Activated naive CD4-positive, alpha-beta T cell treated with anti-CD3 and anti-CD28 coated beads for 36 hours (primary cell): Measurements from ENCODE around the gene CCDC169. TPM values are rescaled to one million over a fixed set of nuclear protein-coding genes. Genes with fewer than 3 reads are reported as not detected.

ENCODE experiments used
- CTCF ChIA-PET: fragments of 350-600 bp; sonication (Branson Sonifier 250); formaldehyde crosslinking; loops from one replicate; lab custom pipeline; 2021; ENCODE audit warnings: antibody characterized with exemption; lab: Charles Lee
- DNase-seq: peaks from one replicate; pipeline ENCODE4 v3.0.0-alpha.2; 2020
- H3K27ac Mint-ChIP-seq: one replicate; pipeline ENCODE4 v1.8.0; 2021; ENCODE audit warnings: mild to moderate bottlenecking, mixed read lengths
- H3K27me3 Mint-ChIP-seq: one replicate; pipeline ENCODE4 v1.8.0; 2021; ENCODE audit warnings: low read depth, mixed read lengths
- H3K36me3 Mint-ChIP-seq: one replicate; pipeline ENCODE4 v1.8.0; 2021; ENCODE audit warnings: low read depth, mixed read lengths
- H3K4me1 Mint-ChIP-seq: one replicate; pipeline ENCODE4 v1.8.0; 2021; ENCODE audit warnings: low read depth, mixed read lengths
- H3K4me3 Mint-ChIP-seq: one replicate; pipeline ENCODE4 v1.8.0; 2021; ENCODE audit warnings: mild to moderate bottlenecking, moderate library complexity, mixed read lengths
- H3K9me3 Mint-ChIP-seq: one replicate; pipeline ENCODE4 v1.8.0; 2021; ENCODE audit warnings: mixed read lengths
- intact Hi-C: fragments of 100-400 bp; cut with micrococcal nuclease; formaldehyde crosslinking; loops from one replicate; pipeline ENCODE4 v1.15.1; 2023
- total RNA-seq, 2 experiments: library from RNA; stranded (reverse); gene quantifications; one replicate each; pipeline ENCODE4 v1.2.3, GENCODE V29; 2021

The CCDC169 gene
- total RNA-seq, 2 experiments from 2014 or later: 0.50 to 1.0 TPM

DNA sequence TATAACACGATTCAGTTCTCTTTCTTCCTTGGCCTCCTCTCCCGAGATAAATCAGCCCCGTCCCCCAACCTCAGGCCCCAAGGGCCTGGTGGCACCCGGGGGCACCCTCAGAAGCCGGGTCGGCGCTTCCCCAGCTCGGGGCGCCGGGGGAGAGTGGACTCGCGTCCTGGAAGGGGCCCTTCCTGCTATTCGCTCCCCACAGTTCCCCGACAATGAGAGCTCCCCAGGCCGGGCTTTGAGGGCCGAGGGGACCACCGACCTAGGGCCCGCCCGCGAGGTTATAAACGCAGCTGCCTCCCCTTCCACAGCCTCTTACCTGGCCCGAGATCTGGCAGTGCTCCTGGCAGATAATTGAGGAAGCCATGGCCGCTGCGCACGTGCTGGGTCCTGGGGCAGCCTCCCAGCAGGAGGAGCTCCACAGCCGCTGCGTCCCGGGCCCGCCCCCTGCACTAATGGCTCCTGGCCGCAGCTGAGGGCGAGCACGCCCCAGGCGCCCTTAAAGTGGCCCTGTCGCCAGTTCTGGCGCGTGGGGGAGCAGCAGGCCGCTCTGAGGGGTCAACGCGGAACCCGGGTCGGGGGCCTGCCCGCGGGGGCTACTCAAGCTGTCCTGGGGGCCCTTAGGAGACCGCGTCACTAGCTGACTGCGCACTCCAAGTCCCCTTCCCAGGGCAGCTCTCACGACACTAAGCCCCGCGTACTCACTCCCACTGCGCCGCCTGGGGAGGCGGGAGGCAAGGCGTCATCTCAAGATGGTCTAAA is 83.3 kb downstream of the CCDC169 start, which contains the start of gene SOHLH2:
TSS of gene SOHLH2 (minus strand) at position 394 of the 759 bp plus-strand sequence. CDS start at position 364, 30 bp downstream.
- Mint-ChIP-seq H3K27me3 (no peaks in the 10 kb centered on the region), H3K4me3 (no peak within 1 kb of the TSS), H3K4me1 (no peaks in the 10 kb centered on the region), H3K27ac (no peak within 1 kb of the TSS), H3K36me3 (no peaks in the 10 kb centered on the region), H3K9me3 (no peaks in the 10 kb centered on the region)
- CTCF ChIA-PET: no interaction called here
- no peak for DNase-seq
- intact Hi-C loops: no loop called here

DNA sequence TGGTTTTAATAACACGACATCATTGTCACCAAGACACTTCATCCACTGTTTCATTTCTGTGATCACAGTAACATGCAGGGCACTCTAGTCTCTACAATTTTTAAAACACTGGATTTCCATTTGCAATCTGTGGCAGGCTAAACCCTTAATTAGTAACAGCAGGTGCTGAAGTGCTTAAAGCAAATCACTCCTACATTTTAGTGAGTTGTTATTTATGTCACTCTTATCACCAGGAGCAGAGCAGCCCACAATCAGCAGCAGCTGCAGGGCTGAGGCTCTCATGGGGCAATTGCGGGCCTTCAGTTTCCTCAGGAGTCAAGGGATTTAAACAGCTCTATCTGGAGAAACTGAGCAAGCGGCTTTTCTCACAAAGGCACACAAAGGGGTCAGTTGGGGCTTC is 84.8 kb downstream of the CCDC169 start:
- H3K9me3 Mint-ChIP-seq: no peaks in the 10 kb centered on the region
- no peaks in the 10 kb centered on the region for H3K4me1 Mint-ChIP-seq
- no peak overlapping the region for H3K27ac Mint-ChIP-seq
- CTCF ChIA-PET: no interaction called here
- intact Hi-C loops: no loop called here
- H3K4me3 Mint-ChIP-seq: no peak overlapping the region
- H3K36me3 Mint-ChIP-seq: no peaks in the 10 kb centered on the region
- peaks cover 2% of the 10 kb centered on the region for H3K27me3 Mint-ChIP-seq
- DNase-seq: no peak

DNA sequence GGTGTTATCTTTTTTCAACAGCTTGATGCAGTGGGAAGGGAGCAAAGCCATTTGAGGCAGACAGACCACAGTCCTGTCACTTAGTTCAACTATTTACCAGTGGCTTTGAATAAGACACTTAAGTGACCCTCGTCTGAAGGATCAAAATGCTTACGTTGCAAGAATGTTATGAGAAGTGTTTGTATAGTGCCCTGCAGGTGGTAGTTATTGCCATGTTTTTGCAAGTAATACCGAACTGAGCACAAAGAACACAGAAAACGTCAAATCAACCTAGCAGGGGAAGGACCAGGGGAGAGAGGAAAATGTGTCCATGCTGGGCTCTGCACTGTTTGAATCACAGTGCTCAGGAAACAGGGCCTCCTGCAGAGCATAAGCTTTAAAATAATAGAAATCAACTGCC is 86.0 kb downstream of the CCDC169 start:
- peaks cover 2% of the 10 kb centered on the region for H3K27me3 Mint-ChIP-seq
- no peak for DNase-seq
- H3K27ac Mint-ChIP-seq: no peak overlapping the region
- no peaks in the 10 kb centered on the region for H3K36me3 Mint-ChIP-seq
- H3K4me3 Mint-ChIP-seq: no peak overlapping the region
- no peaks in the 10 kb centered on the region for H3K9me3 Mint-ChIP-seq
- CTCF ChIA-PET: no interaction called here
- no peaks in the 10 kb centered on the region for H3K4me1 Mint-ChIP-seq
- intact Hi-C loops: no loop called here

DNA sequence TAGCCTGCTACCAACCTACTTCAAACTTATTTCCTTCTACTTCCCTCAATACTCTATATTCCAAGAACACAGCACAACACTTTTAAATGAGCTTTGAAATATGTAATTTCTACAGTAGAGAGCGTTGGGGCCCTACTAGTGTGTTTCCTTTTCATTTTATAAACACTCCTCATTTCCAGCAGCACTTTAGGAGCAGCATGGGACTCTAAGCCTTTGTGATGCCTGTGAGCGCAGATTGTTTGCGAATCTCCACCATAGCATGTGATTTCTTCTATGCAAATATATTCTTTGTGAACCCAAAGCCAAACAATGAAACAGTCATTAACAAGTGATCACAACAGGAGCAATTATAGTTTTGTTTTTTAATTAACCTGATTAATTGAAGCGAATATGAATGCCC is 86.9 kb downstream of the CCDC169 start:
- no peaks in the 10 kb centered on the region for H3K9me3 Mint-ChIP-seq
- no peaks in the 10 kb centered on the region for H3K4me1 Mint-ChIP-seq
- CTCF ChIA-PET: no interaction called here
- no peak for DNase-seq
- H3K36me3 Mint-ChIP-seq: no peaks in the 10 kb centered on the region
- no peak overlapping the region for H3K4me3 Mint-ChIP-seq
- intact Hi-C loops: no loop called here
- H3K27me3 Mint-ChIP-seq: peaks cover 2% of the 10 kb centered on the region
- H3K27ac Mint-ChIP-seq: no peak overlapping the region

DNA sequence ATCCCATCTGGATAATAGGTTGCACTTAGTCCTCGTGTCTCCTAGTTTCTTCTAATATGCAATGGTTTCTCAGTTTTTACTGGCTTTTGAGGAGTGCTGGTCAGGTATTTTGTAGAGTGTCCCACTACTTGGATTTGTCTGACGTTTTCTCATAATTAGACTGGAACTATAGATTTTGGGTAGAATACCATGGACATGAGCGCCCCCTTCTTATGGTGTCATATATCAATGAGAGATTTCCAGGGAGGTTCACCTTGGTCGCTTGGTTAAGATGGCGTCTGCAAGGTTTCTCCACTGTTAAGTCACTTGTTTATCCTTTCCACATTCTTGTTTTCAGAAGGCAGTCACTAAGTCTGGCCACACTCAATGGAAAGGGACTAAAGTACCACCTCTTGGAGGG is 89.9 kb downstream of the CCDC169 start:
- no peaks in the 10 kb centered on the region for H3K4me1 Mint-ChIP-seq
- intact Hi-C loops: no loop called here
- H3K27ac Mint-ChIP-seq: no peak overlapping the region
- no peaks in the 10 kb centered on the region for H3K36me3 Mint-ChIP-seq
- H3K4me3 Mint-ChIP-seq: no peak overlapping the region
- peaks cover 2% of the 10 kb centered on the region for H3K27me3 Mint-ChIP-seq
- CTCF ChIA-PET: no interaction called here
- no peak for DNase-seq
- no peaks in the 10 kb centered on the region for H3K9me3 Mint-ChIP-seq

DNA sequence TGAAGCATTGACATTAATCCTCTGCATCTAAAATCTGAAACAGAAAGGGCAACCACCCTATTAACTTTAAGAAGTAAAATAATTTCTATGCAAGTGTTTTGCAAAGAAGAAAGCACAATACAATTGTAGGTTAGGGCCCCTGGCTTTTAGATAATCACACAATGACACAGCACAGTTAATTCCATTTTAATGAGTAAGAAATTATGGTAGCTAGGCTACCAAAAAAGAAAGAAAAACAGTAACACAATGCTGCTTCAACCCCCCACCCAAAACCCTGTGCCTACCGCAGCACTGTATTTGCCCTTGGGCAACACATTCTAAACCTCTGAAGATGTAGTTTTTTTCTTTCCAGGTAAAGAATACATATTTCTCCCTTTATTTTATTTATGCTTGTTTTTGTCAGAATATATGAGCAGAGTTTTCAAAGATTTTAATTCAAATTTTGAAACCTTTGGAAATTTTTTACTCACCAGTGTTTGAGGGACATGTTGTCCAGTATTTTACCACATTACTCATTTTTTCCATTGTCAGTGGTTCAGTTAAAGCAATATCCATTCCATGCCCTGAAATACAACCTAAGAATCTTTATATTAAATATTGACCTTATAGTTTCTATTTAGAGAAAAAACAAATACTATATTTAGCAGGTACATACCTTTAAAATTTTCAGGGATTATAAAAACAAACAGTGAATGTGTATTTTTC is 104.3 kb downstream of the CCDC169 start:
- CTCF ChIA-PET: interaction anchor here (0.6 kb wide), 1 partner anchor 214 kb away, joined by 3 read pairs; no protein-coding TSS in a partner anchor
- Mint-ChIP-seq H3K4me1 (no peaks in the 10 kb centered on the region), H3K4me3 (no peak overlapping the region), H3K36me3 (no peaks in the 10 kb centered on the region), H3K9me3 (no peaks in the 10 kb centered on the region), H3K27ac (no peak overlapping the region), H3K27me3 (peaks cover 6% of the 10 kb centered on the region)
- intact Hi-C loops: no loop called here
- DNase-seq: no peak

DNA sequence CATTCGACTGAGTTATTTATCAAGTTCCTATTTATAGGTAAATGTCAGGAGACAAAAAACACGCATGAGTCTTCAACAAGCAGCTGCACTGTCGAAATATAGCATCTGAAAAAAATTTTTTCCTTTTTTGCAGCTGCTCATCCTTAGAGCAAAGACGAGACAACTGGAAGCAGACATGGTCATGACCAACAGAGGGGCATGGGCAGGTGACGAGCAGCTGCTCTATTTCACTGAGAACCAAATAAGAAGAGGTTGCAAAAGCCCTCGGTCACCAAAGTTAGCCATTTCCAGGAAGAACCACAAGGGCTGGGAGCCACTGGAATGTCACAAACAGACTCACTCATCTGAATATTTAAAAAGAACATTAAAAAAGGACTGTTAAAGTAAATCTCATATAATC is 105.4 kb downstream of the CCDC169 start:
- Mint-ChIP-seq H3K36me3 (no peaks in the 10 kb centered on the region), H3K4me1 (no peaks in the 10 kb centered on the region), H3K27ac (no peak overlapping the region), H3K9me3 (no peaks in the 10 kb centered on the region), H3K4me3 (no peak overlapping the region), H3K27me3 (peaks cover 2% of the 10 kb centered on the region)
- intact Hi-C loops: no loop called here
- DNase-seq: no peak
- CTCF ChIA-PET: no interaction called here

DNA sequence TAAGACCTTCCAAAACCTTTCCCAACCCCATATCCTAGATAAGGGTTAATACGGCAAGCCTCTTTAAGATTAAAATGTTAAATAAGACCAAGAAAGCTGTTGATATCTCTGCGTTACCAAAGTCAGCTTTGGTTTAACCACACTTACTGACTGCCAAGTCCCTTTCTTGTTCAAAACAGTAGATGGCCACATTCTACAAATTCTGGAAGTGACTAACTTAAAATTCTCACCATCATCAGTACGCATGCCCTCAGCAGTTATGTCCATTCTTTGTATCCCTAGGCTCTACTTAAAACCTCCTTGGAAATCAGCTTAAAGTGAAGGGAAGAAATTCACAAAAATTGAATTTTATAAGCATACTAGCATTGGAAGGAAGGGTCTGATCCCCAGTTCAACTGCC is 106.8 kb downstream of the CCDC169 start:
- H3K27me3 Mint-ChIP-seq: peaks cover 2% of the 10 kb centered on the region
- intact Hi-C loops: no loop called here
- no peak overlapping the region for H3K4me3 Mint-ChIP-seq
- no peak for DNase-seq
- H3K27ac Mint-ChIP-seq: no peak overlapping the region
- H3K36me3 Mint-ChIP-seq: no peaks in the 10 kb centered on the region
- H3K4me1 Mint-ChIP-seq: no peaks in the 10 kb centered on the region
- CTCF ChIA-PET: no interaction called here
- H3K9me3 Mint-ChIP-seq: no peaks in the 10 kb centered on the region

DNA sequence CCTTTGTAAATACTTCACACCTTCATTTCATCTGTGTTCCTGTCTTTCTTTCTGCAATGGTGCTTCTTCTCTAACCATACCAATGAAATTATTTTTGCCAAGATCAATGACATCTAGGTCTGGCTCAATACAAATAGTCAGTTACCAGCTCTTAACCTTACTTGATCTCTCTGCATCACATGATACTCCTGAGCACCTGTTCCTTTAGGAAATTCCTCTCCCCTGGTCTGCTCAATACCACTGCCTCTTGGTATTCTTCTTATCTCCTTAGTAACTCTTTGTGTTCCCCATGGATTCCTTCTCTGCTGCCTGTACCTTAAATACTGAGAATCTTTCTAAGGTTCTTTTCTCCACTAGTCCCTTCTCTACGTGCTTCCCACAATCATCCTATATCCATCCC is 109.2 kb downstream of the CCDC169 start:
- Mint-ChIP-seq H3K9me3 (no peaks in the 10 kb centered on the region), H3K27ac (no peak overlapping the region), H3K4me1 (no peaks in the 10 kb centered on the region), H3K36me3 (no peaks in the 10 kb centered on the region), H3K4me3 (no peak overlapping the region), H3K27me3 (peaks cover 2% of the 10 kb centered on the region)
- intact Hi-C loops: no loop called here
- DNase-seq: no peak
- CTCF ChIA-PET: no interaction called here

DNA sequence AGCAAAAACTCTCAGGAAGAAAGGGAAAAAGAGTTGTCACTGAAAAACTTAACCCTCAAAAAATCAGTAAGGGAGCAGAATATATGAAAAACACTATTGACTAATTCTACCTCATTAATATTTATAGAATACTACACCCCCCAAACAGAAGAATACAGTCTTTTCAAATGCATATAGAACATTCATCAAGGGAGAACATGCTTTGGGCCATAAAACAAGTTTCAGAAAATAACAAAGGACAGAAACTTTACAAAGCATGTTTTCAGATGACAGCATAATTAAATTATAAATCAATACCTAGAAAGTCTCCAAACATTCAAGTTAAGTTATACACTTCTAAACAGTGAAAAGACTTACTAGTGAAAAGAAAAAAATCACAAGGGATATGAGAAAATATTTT is 113.7 kb downstream of the CCDC169 start:
- H3K4me3 Mint-ChIP-seq: no peak overlapping the region
- H3K4me1 Mint-ChIP-seq: no peaks in the 10 kb centered on the region
- CTCF ChIA-PET: no interaction called here
- peaks cover 3% of the 10 kb centered on the region for H3K27me3 Mint-ChIP-seq
- no peaks in the 10 kb centered on the region for H3K9me3 Mint-ChIP-seq
- no peak overlapping the region for H3K27ac Mint-ChIP-seq
- H3K36me3 Mint-ChIP-seq: no peaks in the 10 kb centered on the region
- intact Hi-C loops: no loop called here
- no peak for DNase-seq

Other genes with a start within 250 kb of the CCDC169 start
- not detected for gene DCLK1, start 166.4 kb downstream of the CCDC169 start, total RNA-seq
- gene SOHLH2, start 83.3 kb downstream of the CCDC169 start, total RNA-seq: not detected
- gene SPART, start 48.6 kb upstream of the CCDC169 start, total RNA-seq: 10 to 100 TPM; 12.5 to 17.0 TPM
- gene CCNA1, start 134.7 kb upstream of the CCDC169 start, total RNA-seq: under 1 TPM; 0.17 to 0.59 TPM